ENCODE data around the gene LEMD2. TPM values are rescaled to one million over a fixed set of nuclear protein-coding genes. Genes with fewer than 3 reads are reported as not detected.

The LEMD2 gene
- total RNA-seq, 1 experiment from 2014 or later, result 91.8 TPM

- Histone ChIP-seq H3K27me3 (ENCODE audit: insufficient read depth, low read length) (no peaks in the 10 kb centered on the region), H3K4me1 (ENCODE audit: insufficient read depth, low read length) (peaks cover 4% of the 10 kb centered on the region; the same call in 1 of the 2 replicates), H3K4ac (ENCODE audit: low read depth, low read length) (no peak overlapping the region), H4K91ac (ENCODE audit: insufficient read length, low read depth, low read length) (no peak overlapping the region), H3K79me2 (ENCODE audit: insufficient read depth, low read length) (no peaks in the 10 kb centered on the region), H3K18ac (ENCODE audit: insufficient read length, low read depth, low read length) (no peak overlapping the region), H4K8ac (replicated peaks; ENCODE audit: insufficient read length, low read depth, low read length) (no peak overlapping the region), H3K79me1 (ENCODE audit: insufficient read depth, low read depth, low read length, poor library complexity, severe bottlenecking) (no peaks in the 10 kb centered on the region), H3K27ac (ENCODE audit: insufficient read length, low read depth, low read length) (no peak overlapping the region), H3K9me3 (ENCODE audit: control insufficient read depth, low read depth, low read length) (no peaks in the 10 kb centered on the region), H3T11ph (ENCODE audit: low read length) (no peak overlapping the region), H2BK120ac (ENCODE audit: low read depth, low read length, poor library complexity, severe bottlenecking) (no peak overlapping the region), H3K4me2 (ENCODE audit: insufficient read depth, insufficient read length, low read length) (no peak overlapping the region), H3K56ac (ENCODE audit: insufficient read length, low read depth, low read length) (no peak overlapping the region), H2BK5ac (ENCODE audit: insufficient read length, low read length) (no peak overlapping the region), H2BK20ac (ENCODE audit: low read depth, low read length, poor library complexity, severe bottlenecking) (no peak overlapping the region), H4K5ac (ENCODE audit: insufficient read length, low read depth, low read length) (no peak overlapping the region), H4K20me1 (ENCODE audit: control insufficient read depth, insufficient read depth, insufficient read length) (no peaks in the 10 kb centered on the region), H3K14ac (ENCODE audit: insufficient read depth, low read length) (no peak overlapping the region), H2AFZ (ENCODE audit: low read length) (no peak overlapping the region), H3K23ac (ENCODE audit: insufficient read length, low read depth, low read length) (no peak overlapping the region), H3K23me2 (ENCODE audit: insufficient read length, low read depth, low read length, poor library complexity, severe bottlenecking) (no peaks in the 10 kb centered on the region), H2BK15ac (ENCODE audit: low read depth, low read length) (no peak overlapping the region), H2AK5ac (ENCODE audit: insufficient read length, low read length) (no peak overlapping the region), H2BK12ac (ENCODE audit: insufficient read length, low read depth, low read length) (no peak overlapping the region), H3K9ac (ENCODE audit: extremely low read depth, insufficient read length, low read length) (no peak overlapping the region)
- Mint-ChIP-seq H3K27me3 (ENCODE audit: low read depth) (peaks cover 21% of the 10 kb centered on the region), H3K4me1 (peaks cover 51% of the 10 kb centered on the region in 2 experiments), H3K27ac (no peak overlapping the region), H3K9me3 (no peaks in the 10 kb centered on the region), H3K36me3 (ENCODE audit: insufficient read depth in 1 of 3, low read depth in 3 of 3) (no peaks in the 10 kb centered on the region), H3K4me3 (no peak overlapping the region)
- DNase-seq, result no peak
- no CpG with 5 or more reads among the region's 7 CpGs for WGBS (ENCODE audit: extremely low coverage, insufficient read length, low lambda C conversion rate)
- TF ChIP-seq CTCF (conservative IDR thresholded peaks at IDR 0.05), result no peak
These were observed 61.8 kb downstream of the LEMD2 start for GRCh38 chr6:33727126-33727525.
